ENCODE results near the gene S100A14.
"Not testable (repeated sequence)": the region's sequence is repeated elsewhere in the genome, so short reads cannot be mapped to it uniquely, and the experiment has no call there.

The S100A14 gene

GRCh38 chr1:153614189-153614900 lies 1.8 kb downstream of the S100A14 start:
- no peak for DNase-seq

GRCh38 chr1:153613406-153613805 lies 2.7 kb downstream of the S100A14 start:
- DNase-seq: no peak

- no peak for DNase-seq
Measured at GRCh38 chr1:153612755-153613331, 3.3 kb downstream of the S100A14 start, which contains the start of gene S100A16. TSS of gene S100A16 (minus strand) at chr1:153613137. CDS start at chr1:153608151, 4,986 bp downstream.

- no peak for DNase-seq
Measured at GRCh38 chr1:153612111-153612754, 3.9 kb downstream of the S100A14 start.

- DNase-seq: no peak
Measured at GRCh38 chr1:153611356-153611755, 4.8 kb downstream of the S100A14 start.

GRCh38 chr1:153610811-153611301 lies 5.3 kb downstream of the S100A14 start:
- DNase-seq: no peak

GRCh38 chr1:153610334-153610733 lies 5.8 kb downstream of the S100A14 start:
- no peak for DNase-seq

GRCh38 chr1:153609585-153609907 lies 6.6 kb downstream of the S100A14 start:
- no peak for DNase-seq

GRCh38 chr1:153608742-153609584 lies 7.2 kb downstream of the S100A14 start:
- no peak for DNase-seq

- DNase-seq: no peak
Measured at GRCh38 chr1:153608089-153608682, 7.9 kb downstream of the S100A14 start.

GRCh38 chr1:153607381-153607780 lies 8.7 kb downstream of the S100A14 start:
- DNase-seq: no peak

GRCh38 chr1:153606194-153606593 lies 9.9 kb downstream of the S100A14 start:
- DNase-seq: no peak

GRCh38 chr1:153602749-153603148 lies 13.4 kb downstream of the S100A14 start:
- DNase-seq: no peak

- DNase-seq: no peak
Measured at GRCh38 chr1:153599847-153600246, 16.3 kb downstream of the S100A14 start.

- peak; percentile 25 for DNase-seq
Measured at GRCh38 chr1:153598309-153599172, 17.6 kb downstream of the S100A14 start.

- DNase-seq: peak; percentile 40
Measured at GRCh38 chr1:153597206-153597605, 18.9 kb downstream of the S100A14 start.

- DNase-seq: no peak
Measured at GRCh38 chr1:153592748-153593147, 23.4 kb downstream of the S100A14 start.

GRCh38 chr1:153588482-153588881 lies 27.6 kb downstream of the S100A14 start:
- no peak for DNase-seq

GRCh38 chr1:153588033-153588432 lies 28.1 kb downstream of the S100A14 start:
- not testable (repeated sequence) for DNase-seq

GRCh38 chr1:153587314-153587713 lies 28.8 kb downstream of the S100A14 start:
- DNase-seq: no peak

- no peak for DNase-seq
Measured at GRCh38 chr1:153586347-153586746, 29.8 kb downstream of the S100A14 start.

- DNase-seq: no peak
Measured at GRCh38 chr1:153585006-153585405, 31.1 kb downstream of the S100A14 start.
